Muscle layer of colon (tissue), 2 donors: ENCODE measurements around the gene LRRC49.
A peak's percentile ranks its signal among the peaks of the same experiment; 100 is the strongest.
"Not testable (repeated sequence)": the region's sequence is repeated elsewhere in the genome, so short reads cannot be mapped to it uniquely, and the experiment has no call there.

ENCODE experiments used
- H3K27ac ChIP-seq: one replicate; pipeline ENCODE4 v1.7.0; 2013; ENCODE audit warnings: low read depth, mild to moderate bottlenecking, low read length, moderate library complexity
- H3K27me3 ChIP-seq, 2 donors: one replicate each; pipeline ENCODE4 v1.7.0; 2013; ENCODE audit warnings: low read length in 2 of 2, mild to moderate bottlenecking in 2 of 2; ENCODE audit not compliant: insufficient read depth in 2 of 2, control insufficient read depth in 1 of 2
- H3K36me3 ChIP-seq: one replicate; pipeline ENCODE4 v1.7.0; 2013; ENCODE audit warnings: mild to moderate bottlenecking, low read length; ENCODE audit not compliant: insufficient read depth
- H3K4me1 ChIP-seq: one replicate; pipeline ENCODE4 v1.7.0; 2013; ENCODE audit warnings: mild to moderate bottlenecking, low read length; ENCODE audit not compliant: insufficient read depth
- H3K4me3 ChIP-seq, 2 donors: one replicate each; pipeline ENCODE4 v1.7.0; 2013; ENCODE audit warnings: low read length in 2 of 2, low read depth in 1 of 2, mild to moderate bottlenecking in 1 of 2, moderate library complexity in 1 of 2
- H3K9ac ChIP-seq: one replicate; pipeline ENCODE4 v1.7.0; 2013; ENCODE audit warnings: low read length
- H3K9me3 ChIP-seq: one replicate; pipeline ENCODE4 v1.7.0; 2013; ENCODE audit warnings: mild to moderate bottlenecking, low read length
- donor health status: abdominal sarcoma.
- donor health status: Adenocarcinoma of cecum.

The LRRC49 gene

DNA sequence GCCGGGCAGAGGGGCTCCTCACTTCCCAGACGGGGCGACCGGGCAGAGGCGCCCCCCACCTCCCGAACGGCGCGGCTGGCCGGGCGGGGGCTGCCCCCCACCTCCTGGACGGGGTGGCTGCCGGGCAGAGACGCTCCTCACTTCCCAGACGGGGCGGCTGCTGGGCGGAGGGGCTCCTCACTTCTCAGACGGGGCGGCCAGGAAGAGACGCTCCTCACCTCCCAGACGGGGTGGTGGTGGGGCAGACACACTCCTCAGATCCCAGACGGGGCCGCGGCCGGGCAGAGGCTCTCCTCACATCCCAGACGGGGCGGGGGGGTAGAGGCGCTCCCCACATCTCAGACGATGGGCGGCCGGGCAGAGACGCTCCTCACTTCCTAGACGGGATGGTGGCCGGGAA, 21.1 kb upstream of the LRRC49 start:
- H3K4me1 ChIP-seq: peaks cover 17% of the 10 kb centered on the region
- not testable (repeated sequence) for H3K27me3 ChIP-seq, H3K9ac ChIP-seq, H3K9me3 ChIP-seq, H3K36me3 ChIP-seq, H3K4me3 ChIP-seq, H3K27ac ChIP-seq

GRCh38 chr15:70873232-70874054, 19.2 kb upstream of the LRRC49 start:
- Histone ChIP-seq H3K36me3 (no peaks in the 10 kb centered on the region), H3K9me3 (no peaks in the 10 kb centered on the region), H3K4me3 (no peak overlapping the region), H3K9ac (no peak overlapping the region), H3K27ac (no peak overlapping the region), H3K27me3 (no peaks in the 10 kb centered on the region), H3K4me1 (peaks cover 6% of the 10 kb centered on the region)

DNA sequence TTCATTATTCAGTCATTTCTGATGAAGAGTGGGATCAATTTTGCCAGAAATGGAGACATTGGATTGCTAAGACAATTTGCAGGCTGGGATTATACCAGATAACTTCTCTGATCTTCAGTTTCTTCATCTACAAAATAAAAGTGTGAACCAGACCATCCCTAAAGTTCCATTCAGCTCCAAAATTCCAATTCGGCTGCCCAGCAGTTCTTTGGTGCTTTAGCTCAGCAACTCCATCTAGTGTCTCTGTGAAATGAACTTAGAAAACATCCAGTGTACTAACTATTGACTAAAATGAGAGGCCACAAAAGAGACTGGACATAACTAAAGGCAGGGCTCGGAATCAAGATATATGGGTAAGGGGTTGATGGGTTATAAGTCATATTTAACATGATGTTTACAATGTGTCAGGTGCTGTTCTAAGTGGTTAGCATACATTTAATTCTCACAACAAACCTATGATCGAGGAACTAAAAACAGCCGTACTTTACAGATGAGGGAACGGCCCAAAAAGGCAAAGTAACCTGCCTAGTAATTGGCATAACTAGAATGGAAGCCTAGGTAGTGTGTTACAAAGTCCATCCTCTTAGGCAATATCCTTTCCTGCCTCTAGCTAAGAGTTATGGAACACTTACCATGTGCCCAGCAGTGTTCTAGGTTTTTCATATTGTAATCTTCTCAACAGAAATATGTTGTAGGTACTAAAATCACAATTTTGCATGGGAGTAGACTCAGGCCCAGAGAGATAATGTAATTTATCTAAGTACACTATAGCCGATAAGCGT, 17.4 kb upstream of the LRRC49 start:
- no peaks in the 10 kb centered on the region for H3K27me3 ChIP-seq
- H3K9me3 ChIP-seq: no peaks in the 10 kb centered on the region
- no peaks in the 10 kb centered on the region for H3K36me3 ChIP-seq
- no peak overlapping the region for H3K27ac ChIP-seq
- no peaks in the 10 kb centered on the region for H3K4me1 ChIP-seq
- H3K4me3 ChIP-seq: no peak overlapping the region
- H3K9ac ChIP-seq: no peak overlapping the region

- H3K36me3 ChIP-seq: no peaks in the 10 kb centered on the region
- H3K9me3 ChIP-seq: no peaks in the 10 kb centered on the region
- H3K4me1 ChIP-seq: no peaks in the 10 kb centered on the region
- no peak overlapping the region for H3K27ac ChIP-seq
- no peak overlapping the region for H3K4me3 ChIP-seq
- H3K27me3 ChIP-seq: no peaks in the 10 kb centered on the region
- H3K9ac ChIP-seq: no peak overlapping the region
These were observed 16.6 kb upstream of the LRRC49 start for GRCh38 chr15:70876011-70876410.

DNA sequence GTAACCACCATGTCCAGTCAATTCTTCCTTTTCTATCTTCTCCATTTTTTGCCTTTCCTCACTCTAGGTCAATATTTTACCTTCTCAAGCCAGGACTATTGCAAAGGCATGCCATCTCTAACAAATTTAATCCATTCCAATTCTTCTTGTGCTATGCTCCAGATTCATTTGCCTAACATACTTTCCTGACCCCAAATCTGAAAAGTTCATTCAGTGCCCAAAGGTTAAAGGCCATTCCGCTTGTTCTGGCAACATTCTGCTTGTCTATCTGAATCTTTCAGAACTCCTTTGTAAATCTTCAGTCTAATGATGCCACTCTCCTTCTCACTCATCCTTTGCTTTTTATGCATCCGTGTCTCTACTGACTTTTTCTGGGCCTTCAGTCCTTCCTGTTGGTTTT, 15.9 kb upstream of the LRRC49 start:
- Histone ChIP-seq H3K27me3 (no peaks in the 10 kb centered on the region), H3K27ac (no peak overlapping the region), H3K4me1 (no peaks in the 10 kb centered on the region), H3K9ac (no peak overlapping the region), H3K4me3 (no peak overlapping the region), H3K36me3 (no peaks in the 10 kb centered on the region), H3K9me3 (no peaks in the 10 kb centered on the region)

GRCh38 chr15:70879401-70879800, 13.2 kb upstream of the LRRC49 start:
- Histone ChIP-seq H3K27ac (no peak overlapping the region), H3K9ac (no peak overlapping the region), H3K9me3 (no peaks in the 10 kb centered on the region), H3K36me3 (no peaks in the 10 kb centered on the region), H3K4me3 (no peak overlapping the region), H3K4me1 (no peaks in the 10 kb centered on the region), H3K27me3 (no peaks in the 10 kb centered on the region)

DNA sequence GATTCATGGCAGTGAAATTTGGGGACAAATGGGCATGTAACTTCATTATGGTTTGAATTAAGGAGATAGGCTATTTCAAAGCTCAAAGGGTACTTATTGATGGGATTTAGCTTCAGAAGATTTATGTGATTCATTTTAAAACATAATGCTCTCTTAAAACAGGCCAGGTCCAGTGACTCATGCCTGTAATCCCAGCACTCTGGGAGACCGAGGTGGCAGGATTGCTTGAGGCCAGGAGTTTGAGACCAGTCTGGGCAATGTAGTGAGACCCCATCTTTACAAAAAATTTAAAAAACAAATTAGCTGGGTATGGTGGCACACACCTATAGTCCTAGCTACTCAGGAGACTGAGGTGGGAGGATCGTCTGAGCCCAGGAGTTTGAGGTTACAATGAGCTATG, 11.8 kb upstream of the LRRC49 start:
- Histone ChIP-seq H3K27me3 (no peaks in the 10 kb centered on the region), H3K27ac (no peak overlapping the region), H3K4me1 (no peaks in the 10 kb centered on the region), H3K4me3 (no peak overlapping the region), H3K36me3 (no peaks in the 10 kb centered on the region), H3K9ac (no peak overlapping the region), H3K9me3 (no peaks in the 10 kb centered on the region)

- H3K9ac ChIP-seq: no peak overlapping the region
These were observed 10.3 kb upstream of the LRRC49 start for GRCh38 chr15:70882361-70882760.

GRCh38 chr15:70892912-70893560, 410 bp downstream of the LRRC49 start:
- peak overlapping the region; percentile 58 for H3K9ac ChIP-seq
- peaks cover 5% of the 10 kb centered on the region for H3K36me3 ChIP-seq
- H3K4me3 ChIP-seq: peak overlapping the region; percentile 62 to 96
- peaks cover 17% of the 10 kb centered on the region for H3K4me1 ChIP-seq
- H3K27me3 ChIP-seq: no peaks in the 10 kb centered on the region
- no peaks in the 10 kb centered on the region for H3K9me3 ChIP-seq
- peak overlapping the region; percentile 62 for H3K27ac ChIP-seq

More at GRCh38 chr15:70882361-70882760, 10.3 kb upstream of the LRRC49 start:
- Histone ChIP-seq H3K36me3 (no peaks in the 10 kb centered on the region), H3K4me1 (no peaks in the 10 kb centered on the region), H3K9me3 (no peaks in the 10 kb centered on the region), H3K4me3 (no peak overlapping the region), H3K27me3 (no peaks in the 10 kb centered on the region), H3K27ac (no peak overlapping the region)

DNA sequence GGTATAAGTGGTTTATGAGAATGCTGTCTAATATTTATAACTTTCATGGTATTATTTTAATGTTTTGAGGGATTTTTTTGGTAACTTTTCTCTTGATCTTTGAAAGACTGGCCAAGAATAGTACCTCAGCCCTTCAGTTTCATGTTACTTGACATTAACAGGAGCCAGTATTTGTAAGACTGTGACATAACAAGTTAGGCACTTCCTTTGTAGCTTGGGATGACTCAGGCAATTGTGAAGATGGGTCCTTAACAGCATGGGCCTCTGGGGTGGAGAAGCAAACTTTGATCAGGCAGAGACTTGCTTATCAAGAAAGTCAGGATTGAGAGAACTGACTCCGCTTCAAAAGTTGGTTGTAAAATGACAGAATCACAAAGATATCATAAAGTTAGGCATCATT, 9.5 kb downstream of the LRRC49 start:
- Histone ChIP-seq H3K9me3 (no peaks in the 10 kb centered on the region), H3K27ac (no peak overlapping the region)

GRCh38 chr15:70906842-70907241, 14.2 kb downstream of the LRRC49 start:
- Histone ChIP-seq H3K4me1 (no peaks in the 10 kb centered on the region), H3K27me3 (no peaks in the 10 kb centered on the region), H3K27ac (no peak overlapping the region), H3K9me3 (no peaks in the 10 kb centered on the region), H3K4me3 (no peak overlapping the region), H3K36me3 (peaks cover 31% of the 10 kb centered on the region), H3K9ac (no peak overlapping the region)

More for the DNA sequence above, 9.5 kb downstream of the LRRC49 start:
- Histone ChIP-seq H3K27me3 (no peaks in the 10 kb centered on the region), H3K9ac (no peak overlapping the region), H3K4me1 (no peaks in the 10 kb centered on the region), H3K36me3 (peaks cover 17% of the 10 kb centered on the region), H3K4me3 (no peak overlapping the region)
